GM12801 (cell line): ENCODE measurements around the gene ABCA4.

Experiments
- TF ChIP-seq, protein P1 (sequence below): IDR thresholded peaks from one replicate; pipeline ENCODE4 v1.5.1; 2011; ENCODE audit warnings: control low read depth; ENCODE audit not compliant: insufficient read length; ENCODE audit errors: extremely low read depth

The ABCA4 gene

DNA sequence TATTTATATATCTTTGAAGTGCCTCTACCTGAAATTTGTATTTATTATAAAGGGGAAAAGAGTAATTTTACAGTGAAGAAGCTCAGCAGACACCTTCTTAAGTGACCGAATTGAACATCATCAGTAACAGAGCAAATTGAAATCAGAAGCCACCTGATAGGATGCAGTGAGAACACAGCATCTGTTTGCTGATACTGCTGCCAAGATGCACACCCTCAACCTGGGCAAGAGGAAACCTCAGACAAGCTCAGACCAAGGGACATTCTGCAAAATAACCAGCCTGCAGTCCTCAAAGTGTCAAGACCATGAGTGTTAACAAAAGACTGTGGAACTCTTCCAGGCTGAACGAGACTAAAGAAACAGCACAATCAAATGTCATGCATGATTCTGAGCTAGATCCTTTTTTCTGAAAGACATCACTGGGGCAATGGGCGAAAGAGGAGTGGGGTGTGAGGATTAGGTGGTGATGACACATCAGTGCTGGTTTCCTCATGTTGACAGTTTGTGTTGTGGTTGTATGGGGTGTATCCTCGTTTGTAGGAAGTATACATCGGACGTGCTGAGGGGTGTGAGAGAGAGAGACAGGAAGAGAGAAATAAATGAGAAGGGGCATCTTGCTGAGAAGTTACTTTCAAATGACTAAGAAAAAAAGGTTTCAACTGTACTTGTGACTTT, 103.7 kb downstream of the ABCA4 start:
- TF ChIP-seq, protein P1, sequence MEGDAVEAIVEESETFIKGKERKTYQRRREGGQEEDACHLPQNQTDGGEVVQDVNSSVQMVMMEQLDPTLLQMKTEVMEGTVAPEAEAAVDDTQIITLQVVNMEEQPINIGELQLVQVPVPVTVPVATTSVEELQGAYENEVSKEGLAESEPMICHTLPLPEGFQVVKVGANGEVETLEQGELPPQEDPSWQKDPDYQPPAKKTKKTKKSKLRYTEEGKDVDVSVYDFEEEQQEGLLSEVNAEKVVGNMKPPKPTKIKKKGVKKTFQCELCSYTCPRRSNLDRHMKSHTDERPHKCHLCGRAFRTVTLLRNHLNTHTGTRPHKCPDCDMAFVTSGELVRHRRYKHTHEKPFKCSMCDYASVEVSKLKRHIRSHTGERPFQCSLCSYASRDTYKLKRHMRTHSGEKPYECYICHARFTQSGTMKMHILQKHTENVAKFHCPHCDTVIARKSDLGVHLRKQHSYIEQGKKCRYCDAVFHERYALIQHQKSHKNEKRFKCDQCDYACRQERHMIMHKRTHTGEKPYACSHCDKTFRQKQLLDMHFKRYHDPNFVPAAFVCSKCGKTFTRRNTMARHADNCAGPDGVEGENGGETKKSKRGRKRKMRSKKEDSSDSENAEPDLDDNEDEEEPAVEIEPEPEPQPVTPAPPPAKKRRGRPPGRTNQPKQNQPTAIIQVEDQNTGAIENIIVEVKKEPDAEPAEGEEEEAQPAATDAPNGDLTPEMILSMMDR: no peak

- TF ChIP-seq, protein P1: no peak
Measured at GRCh38 chr1:94015489-94015817, 105.5 kb downstream of the ABCA4 start.

DNA sequence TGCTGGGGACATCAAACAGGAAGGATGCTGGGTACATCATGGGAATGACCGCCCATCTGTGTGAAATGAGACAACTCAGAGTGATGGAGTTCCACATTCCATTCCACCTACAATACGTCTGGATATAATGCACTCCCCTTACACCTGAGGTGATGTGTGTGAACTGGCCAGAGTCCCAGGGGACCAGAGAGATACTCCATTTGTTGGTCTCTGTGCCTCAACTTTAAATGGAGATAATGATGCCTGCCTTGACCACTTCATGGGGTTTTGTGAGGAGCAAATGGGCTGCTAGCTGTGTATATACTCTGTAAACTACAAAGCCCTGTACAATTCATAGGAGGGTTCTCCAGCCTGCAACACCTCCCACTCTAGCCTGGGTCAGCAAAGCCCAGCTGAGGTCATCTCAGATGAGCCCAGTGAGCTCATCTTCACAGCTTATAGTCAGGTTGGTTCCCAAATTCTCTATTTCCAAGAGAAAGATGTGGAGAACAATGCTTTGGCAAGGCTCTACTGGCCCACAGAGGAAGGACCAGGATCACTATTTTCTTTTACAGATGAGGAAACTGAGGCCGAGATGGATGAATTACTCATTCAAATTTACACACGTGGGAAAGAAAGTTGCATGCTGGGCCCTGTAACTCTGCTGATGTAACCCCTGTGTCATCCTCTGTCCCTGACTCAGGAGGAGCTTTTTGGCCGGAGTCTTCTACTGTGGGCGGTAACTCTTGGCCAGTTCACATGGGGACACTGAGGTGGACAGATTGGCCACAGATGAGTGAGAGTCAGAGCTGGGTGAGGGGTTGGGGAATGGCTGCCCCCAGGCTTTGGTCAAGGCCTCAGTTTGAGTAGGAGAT, 106.1 kb downstream of the ABCA4 start:
- TF ChIP-seq, protein P1: no peak

- TF ChIP-seq, protein P1: no peak
Measured at GRCh38 chr1:94014087-94014486, 106.9 kb downstream of the ABCA4 start.

- TF ChIP-seq, protein P1: no peak
Measured at GRCh38 chr1:94013367-94013878, 107.5 kb downstream of the ABCA4 start.

- TF ChIP-seq, protein P1: no peak
Measured at GRCh38 chr1:94012708-94013366, 108.1 kb downstream of the ABCA4 start.
